Activated T-cell treated with anti-CD3 and anti-CD28 coated beads for 24 hours (primary cell): ENCODE results near the gene PIGM.
A peak's percentile ranks its signal among the peaks of the same experiment; 100 is the strongest.

Experiments used
- DNase-seq: peaks from one replicate; pipeline ENCODE4 v3.0.0-alpha.2; 2020; ENCODE audit warnings: low read depth

The PIGM gene

DNA sequence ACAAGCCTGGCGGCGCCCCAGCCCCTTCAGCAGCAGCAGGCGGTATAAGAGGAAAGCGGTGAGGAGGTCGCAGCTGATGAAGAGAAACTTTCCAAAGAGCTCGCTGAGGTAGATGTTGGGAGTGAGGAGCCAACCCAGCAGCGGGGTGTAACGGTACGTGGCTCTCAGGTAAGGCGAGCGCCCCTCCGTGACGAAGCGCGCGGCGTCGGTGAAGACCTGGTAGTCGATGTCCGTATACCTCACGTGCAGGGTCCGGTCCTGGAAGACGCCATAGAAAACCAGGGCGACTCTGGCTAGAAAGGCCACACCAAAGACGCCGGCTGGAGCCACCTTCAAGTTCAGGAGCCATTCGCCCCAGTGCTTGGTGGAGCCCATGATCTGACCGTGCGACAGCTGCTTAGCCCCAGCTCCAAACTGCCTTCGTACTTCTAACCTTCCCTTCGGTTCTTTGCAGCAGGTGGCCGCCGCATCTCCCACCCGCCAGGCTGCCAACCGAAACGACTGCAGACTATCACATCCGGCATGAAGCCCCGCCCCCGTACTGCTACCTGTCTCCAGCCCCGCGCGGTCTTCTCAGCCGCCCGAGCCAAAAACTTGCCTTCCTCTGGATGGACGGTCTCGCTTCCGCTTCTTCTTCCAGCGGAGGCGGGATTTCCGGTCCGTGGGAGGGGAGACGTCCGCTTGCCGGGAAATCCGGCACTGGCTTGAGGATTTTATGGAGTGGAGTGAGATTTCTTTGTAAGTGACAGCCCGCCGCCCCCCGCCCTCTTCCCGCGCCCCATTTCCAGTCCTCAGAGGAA is at the start of gene PIGM:
PIGM (minus strand) TSS at position 626 of the 800 bp plus-strand sequence; CDS start at position 375, 251 bp downstream.
- peak; percentile 90 for DNase-seq

DNA sequence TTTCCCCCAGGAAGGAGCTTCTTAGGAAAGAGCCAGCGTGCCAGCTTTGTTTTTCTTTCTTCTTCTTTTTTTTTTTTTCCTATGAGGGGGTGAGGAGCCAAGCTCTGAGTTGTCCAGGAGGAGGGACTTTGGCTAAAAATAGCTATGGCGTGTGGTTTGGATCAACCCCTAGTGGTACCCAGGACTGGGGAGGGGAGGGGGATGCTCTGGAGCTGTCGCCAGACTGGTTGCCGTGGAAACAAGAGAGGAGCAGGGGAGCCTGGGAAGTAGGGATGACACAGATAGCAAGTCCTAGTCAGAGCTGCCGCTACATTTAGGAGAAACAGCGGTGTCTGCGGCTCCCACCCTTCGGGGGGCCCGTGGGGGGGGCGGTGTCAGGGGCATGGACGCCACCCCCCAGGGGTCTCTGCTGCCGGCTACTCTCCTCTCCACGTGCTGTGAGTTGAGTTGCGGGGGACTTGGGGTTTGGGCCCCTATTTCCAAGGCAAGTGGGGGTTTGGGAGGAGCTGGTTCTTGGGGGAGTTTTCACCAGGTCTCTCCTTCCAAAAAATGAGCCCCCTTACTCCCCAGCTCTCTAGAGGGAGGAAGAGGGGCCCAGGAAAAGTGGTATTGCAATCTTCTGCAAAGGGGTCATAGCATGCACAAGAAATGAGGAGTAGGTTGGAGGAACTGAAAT is 49.6 kb upstream of the PIGM start, which contains the start of gene KCNJ9:
KCNJ9 (plus strand) TSS at position 278 of the 676 bp plus-strand sequence. CDS start 2,493 bp downstream, outside the sequence.
- no peak for DNase-seq

DNA sequence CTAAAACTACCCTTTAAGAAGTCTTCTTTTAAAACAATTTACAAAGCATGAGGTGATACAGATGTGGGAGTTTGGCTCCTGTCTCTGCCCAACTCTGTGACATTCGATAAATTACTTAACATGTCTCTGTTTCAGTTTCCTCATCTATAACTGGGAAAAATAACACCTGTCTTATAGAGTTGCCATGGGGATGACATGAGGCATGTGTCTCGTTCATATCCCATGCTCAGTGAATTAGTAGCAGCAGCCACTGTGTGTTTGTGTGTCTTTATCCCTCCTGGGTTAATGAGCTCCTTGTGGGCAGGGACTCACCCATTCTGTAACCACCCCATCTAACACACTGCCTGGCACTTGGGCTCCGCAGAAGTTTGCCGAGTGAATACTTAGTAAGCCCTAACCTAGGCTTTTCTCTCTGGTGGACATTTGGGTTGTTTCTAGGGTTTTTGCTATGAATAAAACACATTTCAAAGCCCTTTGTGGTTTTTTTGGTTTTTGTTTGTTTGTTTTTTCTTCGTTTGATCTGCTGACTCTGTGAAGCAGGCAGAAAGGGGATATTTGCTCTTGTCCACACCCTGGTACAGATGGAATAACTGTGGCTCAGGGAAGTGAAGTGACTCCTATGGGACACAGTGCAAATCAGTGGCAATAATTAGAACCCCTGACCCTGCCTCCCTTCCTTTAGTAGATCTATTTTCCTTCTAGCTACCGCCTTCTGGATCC is 48.8 kb upstream of the PIGM start:
- DNase-seq, result no peak

DNA sequence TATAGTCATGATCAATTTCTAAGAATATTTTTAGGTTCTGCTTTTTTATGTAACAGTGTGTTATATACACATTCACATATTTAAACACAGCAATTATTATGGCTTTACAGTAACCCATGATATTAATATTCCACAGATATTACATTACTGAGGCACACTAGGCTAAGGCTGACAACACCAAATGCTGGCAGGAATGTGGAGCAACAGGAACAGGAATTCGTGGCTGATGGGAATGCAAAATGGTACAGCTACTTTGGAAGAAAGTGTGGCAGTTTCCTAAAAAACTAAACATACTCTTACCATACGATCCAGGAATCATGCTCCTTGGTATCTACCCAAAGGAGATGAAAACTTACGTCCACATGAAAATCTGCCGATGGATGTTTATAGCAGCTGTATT is 47.7 kb upstream of the PIGM start:
- no peak for DNase-seq

DNA sequence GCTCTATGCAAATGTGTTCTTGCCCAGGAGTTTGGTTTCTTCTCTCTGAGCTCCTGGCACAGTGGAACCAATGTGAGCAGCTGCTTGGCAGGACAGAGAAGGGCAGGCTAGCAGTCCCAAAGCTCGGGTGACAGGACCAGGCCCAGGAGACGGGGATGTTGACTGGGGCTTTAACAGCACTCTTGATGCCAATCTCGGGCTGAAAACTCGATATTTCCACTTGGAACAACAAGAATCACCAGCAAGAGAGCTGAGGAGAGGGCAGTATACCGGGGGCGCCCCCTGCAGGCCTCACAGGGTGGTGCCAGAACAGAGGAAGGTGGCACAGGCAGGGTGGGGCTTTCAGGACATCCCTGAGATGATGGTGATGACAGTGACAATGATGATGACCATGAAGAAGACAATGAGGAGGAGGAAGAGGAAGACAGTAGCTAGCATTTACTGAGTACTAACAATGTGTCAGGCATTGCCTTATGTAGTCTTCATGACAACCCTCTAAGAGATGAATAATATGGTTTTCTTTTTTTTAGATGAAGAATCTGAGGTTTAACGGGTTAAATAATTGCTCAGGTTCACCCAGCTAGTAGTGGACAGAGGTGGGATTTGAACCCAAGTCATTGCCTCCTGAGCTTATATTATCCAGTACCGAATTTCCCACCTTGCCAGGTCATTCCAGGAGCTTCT is 46.9 kb upstream of the PIGM start:
- peak; percentile 47 for DNase-seq

DNA sequence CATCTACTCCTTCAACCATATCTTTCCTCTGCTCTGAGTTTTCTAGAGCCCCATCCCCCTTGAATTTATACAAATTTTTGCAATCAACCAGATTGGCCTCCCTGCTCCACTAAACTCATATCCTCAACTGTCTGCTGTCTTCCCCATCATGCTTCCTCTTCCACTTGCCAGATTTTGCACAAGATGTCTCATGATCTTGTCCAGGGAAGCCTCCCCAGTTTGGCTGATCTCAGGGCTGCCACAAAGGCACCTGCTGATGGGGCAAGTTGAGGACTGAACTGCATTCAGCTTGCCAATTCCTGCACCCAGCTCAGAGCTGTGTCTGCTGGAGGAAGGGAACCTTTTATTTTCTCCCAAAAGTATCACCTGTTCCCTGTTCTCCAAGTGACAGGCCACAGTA is 45.7 kb upstream of the PIGM start:
- DNase-seq, result no peak

DNA sequence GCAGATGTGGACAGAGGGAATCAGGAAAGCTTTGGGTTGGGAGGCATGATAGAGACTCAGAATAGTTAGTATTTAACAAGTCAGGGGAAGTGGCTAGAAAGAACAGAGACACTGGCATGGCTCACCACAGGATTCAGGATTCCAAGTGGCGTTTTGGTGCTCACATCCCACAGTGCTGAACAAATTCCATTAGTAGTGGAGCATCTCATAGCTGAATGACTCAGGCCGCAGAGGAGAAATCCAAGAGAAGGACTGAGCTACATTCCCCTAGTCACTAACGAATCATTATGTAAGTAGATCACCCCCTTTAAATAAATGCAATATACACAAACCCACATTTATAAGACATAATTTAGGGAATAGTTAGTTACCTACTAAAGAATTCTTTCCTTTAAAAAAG is 44.5 kb upstream of the PIGM start:
- DNase-seq, result no peak

DNA sequence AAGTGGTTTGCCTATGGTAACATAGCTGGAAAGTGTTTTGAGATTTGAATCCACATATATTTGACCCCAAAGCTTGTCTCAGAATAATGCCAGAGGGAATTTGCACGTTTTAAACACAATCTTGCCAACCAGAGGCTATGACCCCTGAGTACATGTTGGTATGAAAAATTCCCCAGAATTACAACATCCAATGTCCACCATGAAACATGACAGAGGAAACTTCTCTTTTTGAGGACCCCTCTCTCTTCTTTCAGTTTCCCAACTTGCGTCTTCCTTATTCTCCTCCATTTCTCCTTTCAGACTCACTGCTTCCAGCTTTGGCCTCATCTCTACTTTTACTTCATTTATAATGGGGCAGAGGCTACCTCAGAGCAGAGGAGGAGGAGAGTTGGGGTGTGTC is 44.0 kb upstream of the PIGM start:
- DNase-seq, result no peak

DNA sequence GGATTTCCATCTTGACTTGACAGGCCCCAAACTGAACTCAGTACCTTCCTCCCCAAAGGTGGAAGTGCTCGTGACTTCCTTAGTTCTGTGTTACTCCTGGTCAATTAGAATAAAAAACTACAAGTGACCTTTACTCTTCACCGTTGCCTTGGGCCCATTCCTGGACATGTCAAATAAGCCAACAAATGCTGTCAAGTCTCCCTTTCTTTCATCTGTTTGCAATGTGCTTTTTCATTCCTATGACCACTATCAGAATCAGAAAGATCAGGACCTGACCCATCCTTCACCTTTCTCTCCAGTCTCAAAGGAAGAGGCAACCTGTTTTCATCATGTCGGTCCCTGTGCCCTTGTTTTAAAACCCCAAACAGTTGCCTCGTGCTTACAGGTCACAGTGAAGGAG is 43.1 kb upstream of the PIGM start:
- DNase-seq, result no peak

DNA sequence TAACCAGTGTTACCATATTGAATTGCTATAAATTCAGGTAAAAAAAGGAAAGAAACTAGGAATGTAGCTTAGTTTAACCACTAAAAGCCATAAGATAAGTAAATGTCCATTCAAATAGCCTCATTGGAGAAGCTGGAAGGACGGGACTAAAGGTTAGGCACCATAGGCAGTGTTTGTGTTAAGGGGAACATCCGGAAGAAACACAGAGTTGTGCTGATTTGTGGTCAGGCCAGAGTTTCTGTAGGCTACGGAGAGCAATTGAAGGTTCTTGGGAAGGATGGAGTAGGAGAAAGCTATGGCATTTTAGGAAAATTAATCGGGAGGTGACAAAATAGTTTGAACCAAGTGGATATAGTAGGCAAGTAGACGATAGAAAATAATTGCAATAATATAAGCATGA is 39.5 kb upstream of the PIGM start:
- DNase-seq, result no peak

DNA sequence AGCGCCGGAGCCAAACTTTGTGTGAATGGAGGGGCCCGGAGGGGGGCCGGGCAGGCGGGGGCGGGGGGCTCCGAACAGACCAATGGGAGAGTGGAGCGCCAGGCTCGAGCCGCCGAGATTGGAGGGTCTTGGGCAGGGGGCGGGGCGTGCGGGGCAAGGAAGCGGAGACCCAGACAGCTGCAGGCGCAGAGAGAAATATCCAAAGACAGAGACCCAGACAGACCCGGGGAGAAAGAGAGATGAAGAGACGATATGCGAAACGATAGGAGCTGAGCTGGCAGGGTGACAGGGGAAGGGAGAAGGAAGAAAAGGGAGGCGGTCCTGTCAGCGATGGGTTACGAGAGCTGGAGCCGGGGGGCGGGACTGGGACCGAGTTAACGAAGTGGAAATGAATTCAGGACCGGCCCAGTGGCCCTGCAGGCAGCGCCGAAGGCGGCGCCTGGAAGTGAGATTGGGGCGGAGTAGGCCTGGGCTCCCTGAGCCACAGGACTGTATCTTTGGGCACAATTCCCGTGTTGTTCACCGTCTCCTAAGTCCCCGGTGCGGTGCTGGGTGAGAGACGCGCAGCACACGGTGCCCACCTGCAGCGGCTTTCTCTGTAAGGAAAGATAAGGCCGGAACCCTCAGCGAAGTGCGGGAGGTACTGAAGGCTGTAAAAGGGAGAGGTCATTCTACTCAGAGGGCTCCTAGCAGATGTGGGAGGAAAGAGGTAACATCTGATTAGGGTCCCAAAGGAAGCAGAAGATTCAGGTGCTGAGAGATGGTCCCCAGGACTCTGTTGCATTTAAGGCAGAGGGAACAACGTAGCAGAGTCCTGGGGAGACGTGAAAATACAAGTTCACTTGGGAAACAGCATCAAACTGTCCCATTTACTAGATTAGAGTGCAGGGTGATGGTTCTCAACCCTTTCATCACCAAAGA is 38.7 kb upstream of the PIGM start:
- DNase-seq, result peak; percentile 46

DNA sequence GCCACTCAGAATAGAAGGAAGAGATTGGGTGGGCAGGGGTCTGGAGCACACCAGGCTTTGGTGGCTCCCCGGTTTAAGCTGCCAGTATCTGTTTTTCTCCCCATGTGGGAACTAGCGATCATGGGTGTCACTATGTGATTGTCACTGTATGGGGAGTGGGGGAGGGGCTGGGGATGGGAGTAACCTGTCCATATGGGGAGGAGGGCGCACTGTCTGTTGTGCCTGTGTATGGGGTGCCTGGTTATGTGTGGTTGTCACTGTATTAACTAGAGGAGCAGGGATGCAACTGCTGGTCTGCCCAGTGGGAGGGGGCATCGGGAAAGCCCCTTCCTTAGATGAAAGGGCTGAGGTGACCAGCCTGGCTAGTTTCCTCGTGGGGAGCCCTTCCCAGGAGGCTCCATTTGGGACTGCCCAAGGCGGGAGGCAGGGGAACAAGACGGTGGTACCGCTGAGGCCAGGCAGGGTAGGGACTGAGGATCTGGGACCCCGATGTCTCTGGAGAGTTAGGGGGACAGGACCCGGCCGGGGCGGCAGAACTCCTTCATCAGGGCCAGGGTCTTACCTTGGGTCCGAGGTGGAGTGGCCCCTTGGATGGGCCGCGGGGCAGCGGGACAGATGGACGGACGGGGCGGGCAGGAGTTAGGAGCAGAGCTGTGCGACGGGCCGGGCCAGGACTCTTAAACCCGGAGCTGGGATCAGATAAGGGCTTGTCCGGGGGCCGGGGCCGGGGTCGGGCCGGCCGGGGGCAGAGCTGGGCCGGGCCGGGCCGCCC is 37.9 kb upstream of the PIGM start, which contains the start of gene KCNJ10:
KCNJ10 (minus strand) TSS at position 701 of the 772 bp plus-strand sequence. CDS start 27,628 bp downstream, outside the sequence.
- DNase-seq, result no peak

DNA sequence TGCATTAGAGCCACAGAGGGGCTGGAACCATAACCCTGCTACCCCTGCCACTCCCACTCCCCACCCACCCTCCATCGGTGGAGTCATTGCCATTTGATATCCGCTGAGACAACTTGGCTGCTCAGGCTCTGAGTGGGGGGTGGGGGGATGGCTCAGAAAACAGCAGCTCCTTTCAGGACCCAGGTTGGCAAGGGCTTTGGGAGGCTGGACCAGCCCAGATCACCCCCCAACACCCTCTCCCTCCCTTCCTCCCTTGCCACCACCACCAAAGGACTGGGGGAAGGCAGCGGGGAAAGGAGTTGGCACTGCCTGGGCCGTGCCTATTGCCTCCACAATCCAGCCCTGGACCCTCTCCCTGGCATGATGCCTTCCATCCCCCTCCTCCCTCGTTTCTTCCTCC is 36.4 kb upstream of the PIGM start:
- no peak for DNase-seq

DNA sequence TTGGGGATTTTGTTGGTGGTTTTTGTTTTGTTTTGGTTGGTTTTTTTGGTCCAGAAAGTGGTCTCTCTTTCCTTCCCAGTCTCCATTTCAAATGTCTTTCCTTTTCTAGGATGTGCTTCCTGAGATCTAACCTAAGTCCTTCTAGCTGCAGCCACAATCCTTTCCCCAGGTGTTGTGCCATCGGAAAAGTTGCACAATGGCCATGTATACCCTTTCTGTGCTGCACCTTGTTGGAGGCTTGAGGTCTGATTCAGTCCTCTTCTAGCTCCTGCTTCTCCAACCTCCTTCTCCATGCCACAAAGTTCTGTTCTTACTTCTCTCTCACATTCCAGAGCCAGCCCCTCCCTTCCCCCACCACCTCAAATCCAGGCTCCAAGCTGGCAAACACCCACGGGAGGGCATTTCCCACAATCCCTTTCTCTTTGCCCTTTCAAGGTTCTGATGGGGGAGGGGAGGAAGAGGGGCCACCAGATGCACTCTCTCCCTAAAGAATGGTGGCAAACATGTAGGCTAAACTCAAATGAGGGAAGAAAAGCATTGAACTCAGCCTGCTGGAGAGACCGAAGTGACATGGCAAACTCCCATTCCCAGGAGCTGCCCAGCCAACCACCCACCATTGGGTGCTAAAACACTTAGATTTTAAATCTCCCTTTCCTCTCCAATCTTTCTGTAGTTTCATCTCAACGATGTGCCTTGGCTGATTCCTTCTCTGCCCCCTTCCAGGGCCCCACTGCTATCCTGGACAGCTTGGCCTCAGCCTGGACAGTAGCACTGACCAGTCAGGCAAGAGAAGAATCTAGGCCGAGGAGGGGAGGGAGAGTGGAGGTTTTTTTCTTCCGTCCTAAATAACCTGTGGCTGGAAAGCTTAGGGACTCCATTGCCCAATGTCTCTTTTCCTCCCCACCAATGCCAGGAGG is 35.3 kb upstream of the PIGM start:
- no peak for DNase-seq

DNA sequence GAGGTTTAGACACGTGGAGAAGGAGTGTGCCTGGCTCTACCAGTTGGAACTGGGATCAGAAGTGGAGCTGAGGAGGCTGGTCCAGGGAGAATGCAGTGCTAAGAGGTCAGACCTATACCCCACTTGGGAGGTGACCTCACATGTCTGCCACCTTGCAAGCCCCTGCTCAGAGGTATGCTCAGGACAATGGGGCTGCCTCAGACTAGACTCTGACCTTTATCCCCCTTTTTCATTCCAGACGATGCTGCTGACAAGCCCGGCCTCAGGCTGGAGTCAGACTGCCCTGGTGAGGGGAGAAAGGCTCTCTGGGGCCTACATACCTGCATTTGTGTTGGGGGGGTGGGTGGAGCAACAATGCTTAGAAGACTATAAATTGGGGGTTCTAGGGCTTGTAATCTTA is 33.0 kb upstream of the PIGM start:
- no peak for DNase-seq

DNA sequence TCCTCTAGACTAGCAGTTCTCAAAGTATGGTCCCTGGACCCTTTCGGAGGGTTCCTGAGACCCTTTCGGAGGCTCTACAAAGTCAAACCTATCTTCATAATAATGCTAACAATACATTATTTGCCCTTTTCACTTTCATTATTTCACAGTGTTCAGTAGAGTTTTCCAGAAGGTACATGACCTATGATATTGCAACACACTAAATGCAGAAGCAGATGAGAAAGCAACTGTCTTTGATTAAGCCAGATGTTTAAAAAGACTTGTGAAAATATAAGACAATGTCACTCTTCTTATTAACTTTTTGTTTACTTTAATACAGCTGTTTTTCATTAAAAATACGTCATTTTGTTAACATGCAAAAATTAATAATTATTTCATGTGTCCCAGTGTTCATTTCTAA is 32.4 kb upstream of the PIGM start:
- no peak for DNase-seq

DNA sequence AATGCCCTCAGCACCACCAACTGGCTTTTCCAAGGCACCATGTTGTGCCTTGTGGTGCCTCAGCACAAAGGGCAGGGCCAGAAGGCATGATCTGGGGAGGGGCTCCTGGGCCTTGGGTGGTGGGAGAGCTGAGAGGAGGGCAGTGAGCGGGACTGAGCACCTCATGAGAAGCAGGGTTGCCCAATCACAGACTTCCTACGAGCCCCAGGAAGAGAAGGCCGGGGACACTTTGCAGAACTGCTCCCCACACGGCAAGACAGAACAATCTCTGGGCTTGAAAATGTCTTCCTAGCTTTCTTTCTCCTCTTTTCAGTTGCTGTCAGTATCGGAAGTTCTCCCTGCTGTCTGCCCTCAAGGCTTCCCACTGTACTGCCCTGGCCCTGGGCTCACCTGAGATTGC is 31.4 kb upstream of the PIGM start:
- no peak for DNase-seq

DNA sequence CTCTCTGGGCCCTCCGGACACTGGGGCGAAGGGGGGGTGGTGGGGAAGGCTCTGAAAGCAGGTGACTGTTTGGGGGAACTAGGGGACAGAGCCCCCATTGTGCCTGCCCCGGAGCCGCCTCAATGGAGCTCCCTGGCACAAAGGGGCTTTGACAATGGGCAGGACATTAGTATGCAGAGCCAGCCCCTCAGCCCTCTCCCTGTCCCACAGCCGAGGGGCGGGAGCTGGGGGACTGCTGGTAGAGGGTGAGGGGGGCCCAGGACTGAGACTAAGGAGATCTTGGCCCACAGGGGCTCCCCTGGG is 30.4 kb upstream of the PIGM start:
- DNase-seq, result no peak
